ENCODE measurements around the gene NAT14.
A peak's percentile ranks its signal among the peaks of the same experiment; 100 is the strongest.

The NAT14 gene

DNA sequence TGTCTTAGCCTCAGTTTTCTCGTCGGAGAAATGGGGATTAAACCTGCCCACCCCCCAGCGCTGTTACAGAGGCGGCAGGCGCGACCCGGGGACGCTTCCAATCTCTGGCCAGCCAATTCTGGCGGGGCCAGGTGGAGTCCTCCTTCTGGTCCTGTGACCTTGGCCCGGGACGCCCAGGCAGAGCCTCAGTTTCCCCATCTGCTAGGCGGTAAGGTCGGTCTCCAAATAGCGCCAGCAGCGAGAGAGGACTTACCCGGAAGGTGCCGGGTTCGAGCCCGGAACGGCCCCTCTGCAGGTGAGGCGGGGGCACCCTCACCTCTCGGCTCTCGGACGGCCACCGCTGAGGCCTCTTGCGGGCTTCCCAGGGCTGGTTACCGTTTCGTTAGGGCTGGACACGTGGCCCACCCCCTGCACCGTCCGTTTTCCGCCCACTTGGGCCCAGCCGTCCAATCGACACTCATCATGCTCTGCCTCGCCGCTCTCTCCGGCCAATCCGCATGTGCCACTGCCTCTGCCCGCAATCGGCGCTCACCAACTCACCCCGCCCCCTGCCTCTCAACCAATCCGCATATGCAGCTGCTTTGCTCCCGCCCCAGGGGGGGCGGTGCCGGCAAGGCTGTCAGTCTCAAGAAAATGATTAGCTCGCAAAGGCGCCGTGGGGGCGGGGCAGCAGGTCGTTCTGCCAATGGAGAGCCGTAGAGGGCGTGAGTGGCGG, 23.6 kb upstream of the NAT14 start, which contains the start of gene ISOC2:
Gene ISOC2, minus strand, starts transcription at position 384 of the 715 bp plus-strand sequence. CDS start 5,156 bp downstream, outside the sequence.
- Histone ChIP-seq H3F3A (ENCODE audit: insufficient read depth, low read length) (0 out of 2 replicates have a peak, but pooled peaks cover 4% of the 10 kb centered on the region), H2AFZ (ENCODE audit: low read length) (peak within 1 kb of the TSS; percentile 97), H3K36me3 (replicated peaks; ENCODE audit: insufficient read depth, low read length) (no peaks in the 10 kb centered on the region), H3K4me2 (ENCODE audit: low read depth, low read length) (peak within 1 kb of the TSS; percentile 97), H3K27me3 (replicated peaks; ENCODE audit: insufficient read depth, low read length) (peaks cover 41% of the 10 kb centered on the region), H3K27ac (ENCODE audit: low read length) (no peak within 1 kb of the TSS), H3K4me3 (ENCODE audit: low read length) (peak within 1 kb of the TSS; percentile 87), H3K9me3 (replicated peaks; ENCODE audit: insufficient read depth, low read length) (no peaks in the 10 kb centered on the region), H3K79me2 (ENCODE audit: low read length) (peaks cover 4% of the 10 kb centered on the region; the same call in 1 of the 2 replicates), H3K4me1 (ENCODE audit: low read length) (0 out of 2 replicates have a peak, but pooled peaks cover 5% of the 10 kb centered on the region), H3K9ac (ENCODE audit: low read length) (peak within 1 kb of the TSS; percentile 84), H3K9me2 (replicated peaks; ENCODE audit: insufficient read depth, low read length) (no peaks in the 10 kb centered on the region), H4K20me1 (ENCODE audit: insufficient read depth, low read length) (no peaks in the 10 kb centered on the region)
- DNase-seq: peak; percentile 100
- TF ChIP-seq EZH2phosphoT487 (IDR thresholded peaks at IDR 0.05; ENCODE audit: low read length) (no peak), EZH2 (optimal IDR thresholded peaks at IDR 0.05; ENCODE audit: low read depth, low read length) (no peak), CTCF (IDR thresholded peaks at IDR 0.05; ENCODE audit: low read length) (no peak)

GRCh38 chr19:55461974-55462626, 22.9 kb upstream of the NAT14 start:
- no peak for DNase-seq

GRCh38 chr19:55462722-55463121, 22.3 kb upstream of the NAT14 start:
- H3K9me2 ChIP-seq (replicated peaks; ENCODE audit: insufficient read depth, low read length): no peaks in the 10 kb centered on the region
- H2AFZ ChIP-seq (ENCODE audit: low read length): no peak overlapping the region
- H3K27ac ChIP-seq (ENCODE audit: low read length): no peak overlapping the region
- H4K20me1 ChIP-seq (ENCODE audit: insufficient read depth, low read length): no peaks in the 10 kb centered on the region
- H3K4me2 ChIP-seq (ENCODE audit: low read depth, low read length): no peak overlapping the region
- no peak overlapping the region for H3K9ac ChIP-seq (ENCODE audit: low read length)
- peaks cover 47% of the 10 kb centered on the region for H3K27me3 ChIP-seq (replicated peaks; ENCODE audit: insufficient read depth, low read length)
- no peaks in the 10 kb centered on the region for H3K36me3 ChIP-seq (replicated peaks; ENCODE audit: insufficient read depth, low read length)
- no peaks in the 10 kb centered on the region for H3K9me3 ChIP-seq (replicated peaks; ENCODE audit: insufficient read depth, low read length)
- TF ChIP-seq CTCF (IDR thresholded peaks at IDR 0.05; ENCODE audit: low read length): no peak
- no peak for TF ChIP-seq EZH2phosphoT487 (IDR thresholded peaks at IDR 0.05; ENCODE audit: low read length)
- TF ChIP-seq EZH2 (optimal IDR thresholded peaks at IDR 0.05; ENCODE audit: low read depth, low read length): no peak
- H3F3A ChIP-seq (ENCODE audit: insufficient read depth, low read length): 0 out of 2 replicates have a peak, but pooled peaks cover 4% of the 10 kb centered on the region
- no peak overlapping the region for H3K4me3 ChIP-seq (ENCODE audit: low read length)
- H3K4me1 ChIP-seq (ENCODE audit: low read length): 0 out of 2 replicates have a peak, but pooled peaks cover 5% of the 10 kb centered on the region
- no peak for DNase-seq
- H3K79me2 ChIP-seq (ENCODE audit: low read length): peaks cover 4% of the 10 kb centered on the region; the same call in 1 of the 2 replicates

More at GRCh38 chr19:55461974-55462626, 22.9 kb upstream of the NAT14 start:
- H3K9me3 ChIP-seq (replicated peaks; ENCODE audit: insufficient read depth, low read length): no peaks in the 10 kb centered on the region
- H3K4me3 ChIP-seq (ENCODE audit: low read length): peak overlapping the region; percentile 70
- H3K4me1 ChIP-seq (ENCODE audit: low read length): 0 out of 2 replicates have a peak, but pooled peaks cover 5% of the 10 kb centered on the region
- peak overlapping the region; percentile 97 for H3K4me2 ChIP-seq (ENCODE audit: low read depth, low read length)
- H3K79me2 ChIP-seq (ENCODE audit: low read length): peaks cover 4% of the 10 kb centered on the region; the same call in 1 of the 2 replicates
- H4K20me1 ChIP-seq (ENCODE audit: insufficient read depth, low read length): no peaks in the 10 kb centered on the region
- H2AFZ ChIP-seq (ENCODE audit: low read length): peak overlapping the region; percentile 97
- no peaks in the 10 kb centered on the region for H3K9me2 ChIP-seq (replicated peaks; ENCODE audit: insufficient read depth, low read length)
- no peak for TF ChIP-seq EZH2phosphoT487 (IDR thresholded peaks at IDR 0.05; ENCODE audit: low read length)
- H3F3A ChIP-seq (ENCODE audit: insufficient read depth, low read length): 0 out of 2 replicates have a peak, but pooled peaks cover 4% of the 10 kb centered on the region
- H3K27me3 ChIP-seq (replicated peaks; ENCODE audit: insufficient read depth, low read length): peaks cover 45% of the 10 kb centered on the region
- H3K27ac ChIP-seq (ENCODE audit: low read length): no peak overlapping the region
- peak overlapping the region; percentile 60; the same call in 1 of the 2 replicates for H3K9ac ChIP-seq (ENCODE audit: low read length)
- no peaks in the 10 kb centered on the region for H3K36me3 ChIP-seq (replicated peaks; ENCODE audit: insufficient read depth, low read length)

All from MM.1S (cell line).